GM21786 (cell line): ENCODE results near the gene PRKAG2.

Source experiments
- ATAC-seq: cut with Tn5 transposase; IDR thresholded peaks from one replicate; pipeline ENCODE4 v1.9.1; 2021; ENCODE audit not compliant: unreplicated experiment

PRKAG2 gene

DNA sequence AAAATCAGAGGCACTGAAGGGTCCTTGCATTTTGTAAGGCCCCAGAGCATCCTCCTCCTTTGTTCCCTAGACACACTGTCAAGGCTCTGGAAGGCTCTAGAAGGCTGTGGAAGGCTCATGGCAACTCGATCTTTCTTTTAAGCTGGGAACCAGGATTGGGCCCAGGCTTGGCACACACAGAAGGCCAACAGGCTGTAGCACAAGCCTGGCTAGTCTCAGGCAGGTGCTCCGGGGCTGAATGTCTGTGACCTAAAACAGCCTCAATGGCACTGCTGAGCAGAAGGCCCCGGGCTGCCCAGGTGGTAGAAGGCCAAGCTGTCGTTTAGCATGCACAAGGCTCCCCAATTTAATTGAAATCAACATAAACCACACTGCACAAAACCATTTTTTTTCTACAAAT is 55.7 kb downstream of the PRKAG2 start:
- no peak for ATAC-seq

DNA sequence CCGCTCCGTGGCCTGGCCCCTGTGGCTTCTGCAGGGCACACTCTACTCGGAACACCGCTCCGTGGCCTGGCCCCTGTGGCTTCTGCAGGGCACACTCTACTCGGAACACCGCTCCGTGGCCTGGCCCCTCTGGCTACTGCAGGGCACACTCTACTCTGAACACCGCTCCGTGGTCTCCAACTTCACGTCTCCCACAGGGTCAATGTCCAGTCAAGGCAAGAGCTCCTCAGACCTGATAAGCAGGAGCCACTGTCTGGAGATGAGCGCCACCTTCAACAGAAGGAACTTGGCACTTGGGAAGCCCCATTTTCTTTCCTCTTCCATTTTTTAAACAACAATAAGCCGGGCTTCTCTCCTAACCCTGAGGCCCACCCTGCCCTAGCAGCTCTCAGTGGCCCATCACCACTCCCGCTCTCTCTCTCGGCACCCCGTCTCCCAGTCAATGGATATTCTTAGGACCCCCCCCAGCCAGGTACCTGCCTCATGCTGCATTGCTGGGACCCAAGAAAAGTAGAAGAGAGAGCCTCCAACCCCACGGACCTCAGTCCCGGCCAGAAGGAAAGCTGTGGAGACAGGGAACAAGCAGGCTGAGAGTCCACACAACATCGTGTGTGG is 56.3 kb downstream of the PRKAG2 start:
- ATAC-seq, result no peak

DNA sequence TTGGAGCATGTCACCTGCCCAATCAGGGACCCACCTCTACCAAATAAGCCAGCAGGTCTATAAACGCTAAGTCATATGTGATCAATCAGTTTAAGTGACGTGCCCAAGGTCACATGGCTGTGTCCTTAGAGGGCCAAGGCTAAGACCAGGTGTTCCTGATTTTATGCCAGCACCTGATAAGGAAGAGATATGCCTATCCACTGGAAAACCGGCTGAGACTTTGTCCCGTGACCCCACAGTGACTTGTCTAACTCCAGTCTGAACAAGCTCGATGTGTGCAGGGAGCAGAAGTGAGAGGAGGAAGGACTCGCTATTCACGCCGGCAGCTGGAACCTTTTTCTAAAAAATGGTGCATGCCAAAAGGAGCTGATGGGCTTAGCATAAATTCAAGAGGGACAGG is 57.0 kb downstream of the PRKAG2 start:
- no peak for ATAC-seq

DNA sequence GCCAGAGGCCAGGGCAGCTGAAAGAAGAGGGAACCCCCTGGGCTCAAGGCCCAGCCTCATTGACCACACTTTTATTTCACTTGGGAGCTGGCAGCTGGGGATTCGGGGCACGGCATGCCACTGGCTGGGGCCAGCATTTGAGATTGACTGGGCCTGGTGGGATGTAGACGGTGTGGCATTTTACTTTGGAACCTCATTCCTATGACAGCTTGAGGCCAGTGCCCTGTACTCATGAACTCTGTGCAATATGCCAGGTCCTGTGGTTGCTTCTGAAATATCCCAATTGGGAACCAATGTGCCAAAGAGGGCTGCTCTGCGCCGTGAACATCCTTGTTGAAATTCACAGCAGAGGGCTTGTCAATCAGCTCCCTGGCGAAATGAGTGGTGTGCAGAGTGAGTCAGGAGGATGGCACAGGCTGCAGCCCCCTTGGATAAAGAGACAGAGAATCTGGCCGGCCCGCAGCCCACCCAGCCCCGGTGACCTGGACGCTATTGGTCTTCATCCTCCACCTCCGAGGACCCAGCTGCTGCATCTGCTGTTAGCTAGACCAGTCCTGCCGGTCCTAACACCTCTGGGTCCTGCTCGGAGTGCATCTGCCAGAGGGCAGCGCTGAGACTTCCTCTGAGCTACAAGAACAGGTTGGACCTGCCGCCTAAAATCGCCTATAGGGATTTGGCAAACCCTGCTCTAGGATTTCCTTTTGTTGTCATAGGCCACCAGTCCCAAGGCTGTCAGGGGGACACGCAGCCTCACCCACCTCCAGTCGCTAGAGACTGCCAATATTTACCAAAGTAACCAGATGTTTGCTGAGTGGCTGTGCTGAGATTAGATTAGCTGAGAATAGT is 58.0 kb downstream of the PRKAG2 start:
- ATAC-seq, result no peak

DNA sequence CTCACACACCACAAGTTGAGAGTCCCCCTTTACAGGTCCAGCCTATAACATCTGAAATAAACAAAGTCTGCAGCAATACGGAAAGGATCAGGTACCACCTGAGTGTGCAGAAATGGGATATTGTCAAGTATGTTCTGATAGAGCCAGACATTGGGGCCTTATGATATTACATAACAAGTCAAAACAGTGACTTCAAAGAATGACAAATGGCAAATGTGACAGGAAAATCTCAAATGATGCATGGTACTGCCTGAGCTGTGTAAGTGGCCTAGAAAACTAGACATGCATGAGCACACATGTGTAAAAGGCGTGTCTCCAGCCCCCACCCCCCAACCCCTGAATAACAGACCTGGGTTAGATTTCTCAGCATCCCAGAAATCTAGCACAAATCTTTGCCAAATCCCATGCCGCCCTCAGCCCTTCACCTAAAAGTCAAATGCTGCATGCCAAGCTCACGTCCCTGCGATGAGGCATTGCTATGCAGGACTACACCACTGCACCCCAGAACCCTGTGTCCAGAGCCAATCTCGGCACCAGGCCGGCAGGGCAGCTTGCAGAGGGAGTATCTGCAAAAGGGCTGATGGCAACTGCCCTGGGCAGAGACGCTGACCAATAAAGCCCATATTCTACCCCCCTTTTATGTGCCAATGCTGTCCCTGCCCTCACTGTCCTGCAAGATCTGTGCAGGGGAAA is 58.8 kb downstream of the PRKAG2 start:
- no peak for ATAC-seq

DNA sequence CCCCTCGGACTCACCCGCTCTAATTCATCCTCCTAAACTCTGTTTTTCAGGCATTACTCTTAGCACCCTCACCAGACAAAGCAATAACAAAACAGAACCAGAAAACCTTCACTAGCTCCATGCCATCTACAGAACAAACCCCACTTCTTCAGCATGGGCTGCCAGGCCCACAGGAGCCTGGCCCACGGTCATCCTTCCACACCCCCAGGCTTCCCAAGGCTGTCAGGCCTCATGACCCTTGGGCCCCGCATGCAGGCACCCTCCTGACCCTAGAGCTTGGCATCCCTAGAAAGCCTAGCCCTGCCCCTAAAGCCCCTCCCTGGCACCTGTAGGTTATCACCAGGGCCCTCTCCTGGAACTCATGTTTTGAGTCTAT is 59.6 kb downstream of the PRKAG2 start:
- ATAC-seq, result no peak

DNA sequence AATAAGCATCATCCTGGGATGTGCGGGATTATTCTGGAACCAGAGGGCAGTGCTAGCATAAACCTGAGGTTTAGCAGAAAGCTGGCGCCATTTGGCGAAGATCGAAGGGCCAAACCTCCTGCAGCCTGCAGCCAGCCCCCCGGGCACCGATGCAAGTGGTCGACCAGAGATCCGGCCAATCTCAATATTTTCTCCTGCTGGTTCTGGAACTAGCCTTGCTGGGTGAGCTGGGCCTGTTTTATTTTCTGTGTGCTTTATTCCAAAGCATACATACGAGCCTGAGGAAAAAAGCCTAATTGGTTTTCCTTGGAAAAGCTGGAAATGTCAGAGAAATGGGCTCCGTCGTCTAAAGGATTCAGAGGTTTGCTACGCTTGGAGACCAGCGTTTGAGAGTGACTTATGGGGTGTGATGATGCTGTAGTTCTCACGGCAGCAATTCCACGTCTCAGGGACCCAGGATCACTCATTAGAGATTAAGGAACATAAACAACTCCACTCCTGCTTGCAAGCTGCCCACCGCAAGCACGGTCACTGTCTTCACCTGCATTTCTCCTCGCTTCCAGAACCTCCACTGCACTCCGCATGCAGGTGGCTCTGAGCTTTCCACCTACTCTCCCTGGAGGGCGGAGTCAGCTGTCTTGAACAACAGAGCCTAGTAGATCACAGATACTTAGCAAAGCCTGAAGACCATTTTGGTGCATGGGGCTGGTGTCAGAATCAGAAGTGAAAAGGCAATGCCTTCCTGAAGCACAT is 60.2 kb downstream of the PRKAG2 start:
- ATAC-seq, result no peak

DNA sequence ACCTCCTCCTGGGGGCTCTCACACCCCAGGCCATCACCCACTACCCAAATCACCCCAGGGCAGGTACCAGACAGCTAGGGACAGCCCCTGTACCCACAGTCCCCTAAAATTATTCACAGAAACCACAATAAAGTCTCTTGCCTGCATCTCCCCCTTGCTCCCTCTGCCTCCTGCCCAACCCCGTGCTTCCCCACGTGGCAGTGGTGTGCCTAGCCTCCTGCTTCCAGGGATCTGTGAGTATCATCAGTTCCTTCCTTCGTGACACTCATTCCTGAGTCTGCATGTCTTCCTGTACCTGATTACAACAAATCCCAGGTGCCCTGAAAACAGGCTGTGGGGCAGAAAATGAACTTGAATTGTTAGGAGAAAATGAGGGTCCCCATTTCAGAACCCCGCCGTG is 61.5 kb downstream of the PRKAG2 start:
- no peak for ATAC-seq

DNA sequence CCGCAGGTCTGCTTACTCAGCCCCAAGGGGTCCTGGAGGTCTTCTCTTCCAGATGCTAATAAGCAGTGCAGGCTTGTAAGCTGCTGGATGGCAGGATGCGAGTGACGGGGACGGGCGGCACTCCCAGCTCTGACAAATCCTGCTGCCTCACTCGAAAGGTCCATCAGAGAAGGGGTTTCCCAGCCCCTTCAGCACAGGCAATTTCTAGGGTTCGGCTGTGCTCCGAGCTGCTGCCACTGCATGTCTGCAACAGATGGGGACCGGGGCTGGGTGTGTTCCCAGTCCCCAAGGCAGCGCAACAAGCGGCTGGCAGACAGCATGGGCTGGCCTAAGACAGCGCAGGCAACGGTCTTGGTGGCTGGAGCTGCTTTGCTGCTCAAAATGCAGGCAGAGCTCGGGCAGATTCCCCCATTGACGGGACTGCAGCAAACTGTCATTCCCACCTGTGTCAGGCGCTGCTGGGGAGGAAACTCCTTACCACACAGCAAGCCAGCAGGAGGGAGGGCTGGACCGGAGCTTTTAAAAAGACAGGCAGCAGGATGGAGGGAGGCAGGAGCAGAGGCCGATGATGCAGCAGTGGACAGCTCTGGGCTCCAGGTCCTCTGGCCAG is 62.4 kb downstream of the PRKAG2 start:
- no peak for ATAC-seq

DNA sequence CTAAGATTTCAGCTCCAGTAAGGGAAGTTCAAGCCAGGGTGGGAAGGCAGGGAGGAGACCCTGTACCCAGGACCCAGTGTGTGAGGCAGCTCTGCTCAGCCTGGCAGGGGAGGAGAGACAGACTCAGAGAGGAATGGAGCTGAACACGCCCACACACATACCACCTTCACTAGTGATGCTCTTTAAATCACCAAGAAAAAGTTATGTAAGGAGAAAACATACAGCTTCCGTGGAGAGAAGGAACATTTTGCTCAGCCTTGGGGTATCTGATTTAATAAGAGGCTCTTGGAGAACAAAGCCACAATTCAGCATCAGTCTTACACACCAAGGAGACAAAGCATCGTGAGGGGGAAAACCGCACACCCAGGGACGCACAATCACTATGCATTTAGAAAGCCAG is 62.9 kb downstream of the PRKAG2 start:
- ATAC-seq, result no peak

DNA sequence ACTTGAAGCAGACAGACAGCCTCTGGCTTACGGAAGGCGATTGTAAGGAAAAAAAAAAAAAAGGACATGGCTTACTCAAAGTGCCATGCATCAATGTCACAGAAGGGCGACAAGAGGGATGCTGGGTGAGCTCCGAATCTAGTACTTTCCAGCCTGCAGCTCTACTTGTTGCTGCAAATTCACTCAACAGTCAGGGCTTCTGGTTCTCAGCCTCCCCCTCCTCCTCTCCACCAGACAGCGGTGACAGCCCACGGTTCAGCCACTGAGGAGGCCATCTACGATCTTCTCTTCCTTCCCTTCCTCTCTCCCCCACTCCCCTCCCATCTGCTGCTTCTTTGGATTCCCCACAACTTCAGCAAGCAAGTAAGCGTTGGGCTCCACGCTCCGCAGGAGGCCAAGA is 63.5 kb downstream of the PRKAG2 start:
- no peak for ATAC-seq

DNA sequence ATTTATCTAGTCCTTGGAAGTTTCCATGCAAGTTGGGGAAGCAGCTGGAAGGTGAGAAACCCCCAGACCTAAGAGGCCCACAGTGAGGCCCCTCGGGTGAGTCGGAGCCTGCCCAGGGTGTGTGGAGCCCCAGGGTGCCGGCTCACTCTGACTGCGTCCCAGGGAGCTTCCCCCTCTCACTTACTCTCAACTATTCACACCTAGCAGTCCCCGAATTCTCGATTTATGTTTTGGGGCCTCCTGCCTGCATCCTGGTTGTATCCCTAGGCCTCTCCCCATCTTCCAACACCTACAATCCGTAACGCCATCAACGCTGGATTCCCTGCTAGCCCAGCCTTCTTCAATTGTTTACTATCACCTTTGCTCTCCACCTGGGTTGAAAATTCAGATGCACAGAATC is 63.9 kb downstream of the PRKAG2 start:
- ATAC-seq, result no peak

DNA sequence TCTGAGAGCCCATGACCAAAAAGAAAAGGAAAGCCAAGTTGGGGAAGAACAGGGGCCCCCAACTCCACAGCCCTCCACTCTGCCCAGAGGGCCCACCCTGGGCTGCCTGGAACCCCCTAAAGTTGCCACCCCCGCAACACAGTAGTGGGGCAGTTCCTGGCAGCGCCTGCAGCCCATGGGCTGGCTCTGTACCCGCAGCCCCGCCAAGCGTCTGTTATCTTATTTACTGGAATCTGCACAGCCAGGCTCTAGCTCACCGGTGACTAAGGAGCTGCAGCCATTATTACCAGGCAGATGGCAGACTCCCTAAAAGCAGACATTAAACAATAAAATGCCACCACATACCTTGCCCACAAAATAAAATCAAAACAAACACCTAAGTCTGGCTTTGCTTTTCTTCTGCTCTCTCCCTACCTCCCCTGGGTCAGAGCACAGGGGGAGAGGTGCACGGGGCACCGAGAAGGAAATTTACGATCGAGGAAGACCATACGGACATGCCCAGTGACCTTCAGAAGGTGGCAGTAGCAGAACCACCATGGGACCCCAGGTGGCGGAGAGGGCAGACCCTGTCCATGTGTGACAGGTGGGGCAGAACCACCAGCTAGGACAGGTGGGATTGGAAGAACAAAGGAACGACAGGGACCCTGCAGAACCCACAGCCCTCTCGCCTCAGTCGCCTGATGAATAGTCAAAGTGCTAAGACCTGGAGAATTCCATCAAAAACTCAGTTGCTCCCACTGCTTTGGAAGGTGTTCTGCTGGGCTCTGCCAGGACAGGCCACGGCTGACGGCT is 66.3 kb downstream of the PRKAG2 start:
- ATAC-seq, result no peak

DNA sequence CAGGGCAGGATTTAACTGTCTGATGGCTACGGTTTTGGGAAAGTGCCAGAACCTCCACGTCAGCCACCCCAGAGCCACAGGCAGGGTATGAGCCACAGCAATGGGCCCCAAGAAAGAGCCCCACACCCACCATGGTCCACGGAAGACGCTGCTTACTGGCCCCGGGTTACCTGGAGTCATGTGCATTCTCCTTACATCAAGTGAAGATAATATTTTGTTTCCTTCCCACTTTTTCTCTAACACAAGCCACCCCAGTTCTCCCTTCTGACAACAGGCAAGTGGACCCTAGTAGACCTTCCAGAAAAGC is 67.1 kb downstream of the PRKAG2 start:
- ATAC-seq, result no peak

DNA sequence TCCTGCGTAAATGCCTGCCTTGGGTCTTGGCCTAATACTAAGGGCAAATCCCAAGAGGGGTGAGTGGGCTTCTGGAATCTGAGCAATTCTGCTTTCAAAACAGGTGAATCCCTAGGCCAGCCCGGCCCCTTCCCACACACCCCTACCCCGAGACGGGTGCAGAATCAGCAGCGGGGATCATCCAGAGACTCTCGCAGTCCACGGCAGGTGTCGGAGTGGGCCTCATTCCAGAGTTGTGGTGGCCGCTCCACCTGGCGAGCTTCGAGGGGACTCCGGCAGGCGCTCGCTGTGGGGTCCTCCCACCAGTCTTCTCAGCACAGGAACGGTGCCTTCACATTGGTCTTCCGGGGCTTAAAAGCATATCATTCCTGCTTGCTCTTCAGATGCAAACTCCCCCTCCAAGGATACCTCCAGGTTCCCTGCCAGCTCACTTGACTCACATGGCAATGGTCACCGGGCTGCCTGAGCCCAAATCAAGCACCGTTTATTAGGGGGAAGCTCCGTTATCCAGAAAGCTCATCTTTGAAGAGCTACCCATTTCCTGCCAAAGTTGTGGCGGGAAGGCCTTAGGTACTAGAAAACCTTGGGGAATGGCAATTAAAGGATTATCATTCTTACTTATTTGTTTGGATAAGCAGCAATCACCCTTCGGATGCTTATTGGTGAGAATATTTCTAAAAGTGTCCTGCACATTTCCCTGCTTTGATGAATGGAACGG is 67.6 kb downstream of the PRKAG2 start:
- ATAC-seq, result no peak

DNA sequence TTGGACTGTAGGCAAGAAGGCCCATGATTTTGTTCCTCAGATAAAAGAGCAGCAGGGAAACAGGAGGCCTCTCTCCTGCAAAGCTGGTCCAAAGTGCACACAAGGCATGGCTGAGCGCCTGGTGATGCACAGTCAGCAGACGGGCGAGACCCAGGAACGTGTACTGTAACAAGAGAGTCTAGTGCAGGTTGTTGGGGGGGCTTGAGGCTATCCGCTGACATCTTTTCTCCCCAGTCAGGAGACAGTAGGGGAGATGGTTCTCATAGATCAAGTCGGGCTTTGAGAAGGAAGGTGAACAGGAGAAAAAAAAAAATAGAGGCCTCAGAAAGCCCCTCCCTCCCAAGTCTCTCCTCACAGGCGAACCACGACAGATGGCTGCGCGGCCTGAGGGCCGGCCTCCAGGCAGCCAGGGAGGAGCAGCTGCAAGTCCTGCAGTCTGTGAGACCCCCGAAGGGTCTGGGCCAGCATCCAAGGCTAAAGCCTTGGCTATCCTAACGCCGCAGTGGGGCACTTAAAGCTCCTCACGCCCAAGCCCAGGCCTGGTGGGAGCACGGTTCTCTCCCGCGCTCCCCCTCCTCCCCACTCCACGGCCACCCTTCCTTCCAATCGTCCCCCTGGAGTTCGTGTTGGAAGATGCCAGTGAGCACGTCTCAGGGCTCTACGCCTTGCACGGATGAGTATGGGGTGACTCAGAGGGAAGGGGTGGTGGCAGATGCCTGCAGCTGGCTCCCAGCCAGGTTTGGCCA is 68.3 kb downstream of the PRKAG2 start:
- ATAC-seq, result no peak

DNA sequence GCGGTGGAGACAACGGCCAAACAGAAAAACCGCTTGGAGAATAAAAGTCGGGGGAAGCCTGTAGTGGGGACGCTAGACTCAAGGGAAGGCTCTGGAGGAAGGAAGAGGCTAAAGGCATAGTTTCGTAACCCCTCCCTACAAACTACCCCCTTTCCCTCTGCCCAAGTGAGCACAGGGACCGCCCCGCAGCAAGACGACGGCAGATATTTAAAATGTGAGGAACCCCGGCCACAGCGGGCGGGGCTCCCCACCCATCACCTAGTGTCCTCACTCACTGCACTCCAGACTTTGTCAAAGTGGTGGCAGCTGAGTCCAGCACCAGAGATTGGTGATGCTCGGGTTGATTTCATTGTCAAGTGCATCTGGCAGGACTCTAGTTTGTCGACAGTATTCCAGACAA is 69.1 kb downstream of the PRKAG2 start:
- no peak for ATAC-seq

DNA sequence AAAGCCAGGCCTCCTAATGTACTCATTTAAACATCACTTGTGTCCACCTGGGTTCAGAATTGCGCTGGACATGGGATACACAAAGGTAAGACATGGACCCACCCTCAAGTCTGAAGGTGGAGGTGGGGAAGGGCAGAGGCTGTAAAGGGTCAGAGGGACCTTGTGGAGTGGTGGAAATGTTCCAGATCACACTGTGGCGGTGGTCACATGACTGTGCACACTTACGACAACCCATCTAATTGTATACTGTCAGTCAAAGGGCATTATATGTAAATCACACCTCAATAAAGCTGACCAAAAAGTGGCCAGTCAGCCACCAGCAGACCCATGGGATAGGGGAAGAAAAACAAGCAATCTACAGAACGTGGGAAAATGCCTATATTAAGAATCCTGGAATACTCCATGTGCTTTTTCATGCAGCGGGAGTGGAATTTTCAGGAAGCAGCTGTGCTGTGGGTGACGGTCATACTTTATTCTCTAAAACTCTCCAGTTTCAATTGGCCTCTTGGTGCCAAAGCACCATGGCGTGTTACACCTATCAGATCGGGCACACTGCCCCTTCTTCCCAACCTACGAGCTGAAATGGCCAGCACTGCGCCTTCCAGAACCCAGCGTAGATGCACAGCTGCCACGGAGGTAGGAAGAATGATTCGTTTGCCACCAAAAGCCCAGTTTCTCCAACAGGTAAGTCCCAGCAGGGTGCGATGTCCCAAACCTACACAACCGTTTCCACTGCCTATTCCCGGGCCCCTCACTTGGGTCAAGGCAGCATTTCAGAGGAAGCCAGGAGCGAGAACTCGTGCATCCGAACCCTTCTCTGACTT is 69.8 kb downstream of the PRKAG2 start:
- no peak for ATAC-seq
